ENCODE data around the gene EYS.

The EYS gene

GRCh38 chr6:64335195-64335594, 1371.8 kb downstream of the EYS start:
- H3K27ac ChIP-seq = no peak overlapping the region
- TF ChIP-seq ZFX (IDR thresholded peaks at IDR 0.05) = no peak
- TF ChIP-seq CTCF (conservative IDR thresholded peaks at IDR 0.05) = no peak

- no peak overlapping the region for H3K27ac ChIP-seq
- TF ChIP-seq CTCF (conservative IDR thresholded peaks at IDR 0.05) = no peak
- TF ChIP-seq ZFX (IDR thresholded peaks at IDR 0.05) = no peak
Measured at GRCh38 chr6:64334636-64335035, 1372.4 kb downstream of the EYS start.

GRCh38 chr6:64330694-64331307, 1376.2 kb downstream of the EYS start:
- H3K27ac ChIP-seq = no peak overlapping the region
- TF ChIP-seq CTCF (conservative IDR thresholded peaks at IDR 0.05) (peak; percentile 72), ZFX (IDR thresholded peaks at IDR 0.05) (no peak)

GRCh38 chr6:64326939-64327338, 1380.1 kb downstream of the EYS start:
- no peak for TF ChIP-seq CTCF (conservative IDR thresholded peaks at IDR 0.05)
- TF ChIP-seq ZFX (IDR thresholded peaks at IDR 0.05) = no peak

GRCh38 chr6:64325093-64325492, 1381.9 kb downstream of the EYS start:
- TF ChIP-seq CTCF (conservative IDR thresholded peaks at IDR 0.05) (no peak), ZFX (IDR thresholded peaks at IDR 0.05) (no peak)
- no peak overlapping the region for H3K27ac ChIP-seq

More at GRCh38 chr6:64326939-64327338, 1380.1 kb downstream of the EYS start:
- H3K27ac ChIP-seq = no peak overlapping the region

- TF ChIP-seq ZFX (IDR thresholded peaks at IDR 0.05) = no peak
- TF ChIP-seq CTCF (conservative IDR thresholded peaks at IDR 0.05) = no peak
- H3K27ac ChIP-seq = no peak overlapping the region
Measured at GRCh38 chr6:64310214-64310613, 1396.8 kb downstream of the EYS start.

GRCh38 chr6:64301307-64302236, 1405.5 kb downstream of the EYS start:
- no peak for TF ChIP-seq ZFX (IDR thresholded peaks at IDR 0.05)
- TF ChIP-seq CTCF (conservative IDR thresholded peaks at IDR 0.05) = no peak
- no peak overlapping the region for H3K27ac ChIP-seq

Measured in C4-2B (cell line).